Lower leg skin (tissue), 4 donors: Measurements from ENCODE around the gene SCN1A. TPM values are rescaled to one million over a fixed set of nuclear protein-coding genes. Genes with fewer than 3 reads are reported as not detected.

ENCODE experiments used
- DNase-seq, 2 donors: peaks; one replicate each; pipeline ENCODE4 v3.0.0-alpha.2; 2019; ENCODE audit warnings: low spot score in 2 of 2
- H3K4me3 ChIP-seq: fragments of 200-600 bp; sonication (generic); 2 replicates; pipeline ENCODE4 v1.5.1; 2017; ENCODE audit warnings: mild to moderate bottlenecking, low read depth; ENCODE audit not compliant: poor library complexity, severe bottlenecking
- CTCF ChIP-seq, 3 donors: fragments of 450-650 bp; IDR thresholded peaks; one replicate each; pipeline ENCODE4 v1.5.1; 2016; ENCODE audit warnings: antibody characterized with exemption in 3 of 3, mild to moderate bottlenecking in 3 of 3, moderate library complexity in 2 of 3
- POLR2A ChIP-seq, 2 donors: fragments of 450-650 bp; IDR thresholded peaks; one replicate each; pipeline ENCODE4 v1.6.1; 2016 to 2017; ENCODE audit warnings: antibody characterized with exemption in 2 of 2, mild to moderate bottlenecking in 1 of 2, moderate library complexity in 1 of 2
- WGBS, 2 donors: methylation state at CpG; one replicate each; pipeline ENCODE4 v1.1.5; 2018; 5-methylcytosine and 5-hydroxymethylcytosine counted together
- intact Hi-C: fragments of 100-400 bp; cut with DNase I; formaldehyde crosslinking; loops from one replicate; pipeline ENCODE4 v1.15.0; 2023; ENCODE audit warnings: low total_unique reads
- total RNA-seq, 4 donors: library from RNA; depleted of rRNA; stranded (reverse); fragments of >200 nt; gene quantifications; one replicate each; pipeline ENCODE4 v1.1.0, GENCODE V29; 2016

SCN1A gene
- total RNA-seq, 4 donors from 2014 or later, result 0.04 TPM; not detected in 3

- H3K4me3 ChIP-seq, result no peak overlapping the region
- TF ChIP-seq POLR2A (IDR thresholded peaks at IDR 0.05), result no peak
- TF ChIP-seq CTCF (IDR thresholded peaks at IDR 0.05), result no peak
- intact Hi-C loops, result no loop called here
- WGBS, 2 donors, result 90% methylated on average over 2 of the region's 2 CpGs
- no peak for DNase-seq
Observed at GRCh38 chr2:166090346-166090745, 37.5 kb downstream of the SCN1A start.

DNA sequence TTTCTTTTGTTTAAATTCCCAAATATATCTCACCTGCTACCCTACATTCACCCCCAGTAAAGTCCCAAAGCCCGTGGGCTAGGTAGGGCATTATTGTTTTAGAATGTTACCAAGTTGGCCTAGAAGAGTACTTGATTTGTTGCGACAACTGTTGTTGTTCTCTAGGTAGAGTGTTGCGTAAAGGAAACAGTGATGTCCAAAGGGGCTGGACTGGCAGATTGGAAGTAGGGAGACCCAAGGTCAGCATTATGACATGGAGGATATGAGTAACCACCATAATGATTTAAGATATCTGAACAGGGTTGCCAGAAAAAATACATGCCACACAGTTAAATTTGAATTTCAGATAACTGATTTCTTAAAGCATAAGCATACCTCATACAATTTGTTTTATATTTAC is 39.2 kb downstream of the SCN1A start:
- H3K4me3 ChIP-seq, result no peak overlapping the region
- 87 to 88% methylated on average over 3 of the region's 3 CpGs for WGBS, 2 donors
- TF ChIP-seq CTCF (IDR thresholded peaks at IDR 0.05), result no peak
- intact Hi-C loops, result no loop called here
- DNase-seq, result no peak

DNA sequence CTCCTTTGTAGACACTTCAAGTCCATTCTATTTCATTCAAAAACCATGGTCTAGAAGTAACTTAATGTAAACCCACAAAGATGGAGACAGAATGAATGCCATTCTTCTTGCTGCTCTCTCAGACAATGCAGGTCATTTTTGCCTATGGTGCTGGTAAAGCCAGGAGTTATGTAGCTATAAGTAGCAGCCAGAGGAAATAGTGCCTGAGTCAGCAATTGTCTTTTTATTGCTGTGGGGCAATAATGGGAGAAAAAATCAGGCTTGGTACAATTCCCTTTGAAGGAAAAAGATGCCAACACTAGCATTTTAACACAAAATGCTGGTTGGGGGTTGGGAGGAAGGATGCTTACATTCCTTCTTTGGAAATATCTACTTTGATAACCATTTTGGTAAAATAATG is 43.5 kb downstream of the SCN1A start:
- no peak for TF ChIP-seq POLR2A (IDR thresholded peaks at IDR 0.05)
- no peak for TF ChIP-seq CTCF (IDR thresholded peaks at IDR 0.05)
- intact Hi-C loops, result no loop called here

DNA sequence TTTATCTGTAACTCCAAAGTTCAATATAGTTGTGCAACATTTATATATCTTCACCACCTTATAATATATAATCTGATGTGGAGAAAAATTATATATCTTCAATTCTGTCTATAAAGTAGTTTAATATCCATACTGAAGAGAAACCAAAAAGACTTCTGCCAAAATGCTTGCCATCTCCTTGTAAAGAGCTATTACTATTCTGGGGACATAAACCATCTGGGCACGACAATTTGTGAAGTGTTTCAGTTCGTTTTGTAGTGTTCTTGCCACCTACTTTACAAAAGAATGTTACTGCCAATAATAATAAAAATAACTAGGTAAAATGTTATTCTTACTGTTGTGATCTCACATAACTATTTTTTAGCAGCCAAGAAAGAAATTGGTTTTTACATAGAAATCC is 45.1 kb downstream of the SCN1A start:
- DNase-seq, result no peak
- H3K4me3 ChIP-seq, result no peak overlapping the region
- TF ChIP-seq POLR2A (IDR thresholded peaks at IDR 0.05) (no peak), CTCF (IDR thresholded peaks at IDR 0.05) (no peak)
- 48 to 51% methylated on average over 2 of the region's 2 CpGs for WGBS, 2 donors
- intact Hi-C loops, result no loop called here

More for the DNA sequence above, 43.5 kb downstream of the SCN1A start:
- DNase-seq, result no peak
- H3K4me3 ChIP-seq, result no peak overlapping the region

- TF ChIP-seq CTCF (IDR thresholded peaks at IDR 0.05) (no peak), POLR2A (IDR thresholded peaks at IDR 0.05) (no peak)
- intact Hi-C loops, result no loop called here
- H3K4me3 ChIP-seq, result no peak overlapping the region
- DNase-seq, result no peak
Observed at GRCh38 chr2:166081852-166082251, 46.0 kb downstream of the SCN1A start.

DNA sequence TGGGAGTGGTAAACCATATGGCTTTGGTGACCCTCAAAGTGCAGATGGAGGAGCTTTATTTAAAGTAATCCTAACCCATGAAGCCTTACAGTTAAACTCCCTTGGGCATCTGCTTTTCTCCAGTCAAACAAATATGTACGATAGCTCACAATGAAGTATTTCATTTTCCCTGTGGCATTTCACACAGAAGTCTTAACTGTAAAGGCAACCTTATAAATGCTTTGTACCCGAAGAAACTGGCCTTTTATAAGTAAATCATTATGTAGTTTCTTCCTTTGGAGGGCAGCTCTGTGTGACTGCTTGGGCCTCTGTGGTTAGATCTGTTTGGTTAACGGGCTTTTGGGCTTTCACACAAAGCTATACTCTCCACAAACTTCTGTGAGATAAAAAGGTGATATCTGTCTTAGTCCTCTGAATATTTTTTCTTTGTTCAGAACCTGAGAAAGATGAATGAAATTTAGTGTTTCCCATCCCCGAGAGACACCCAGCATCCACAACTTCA is 46.6 kb downstream of the SCN1A start:
- no peak overlapping the region for H3K4me3 ChIP-seq
- DNase-seq, result no peak
- TF ChIP-seq CTCF (IDR thresholded peaks at IDR 0.05), result no peak
- no peak for TF ChIP-seq POLR2A (IDR thresholded peaks at IDR 0.05)
- intact Hi-C loops, result no loop called here
- 49 to 55% methylated on average over 4 of the region's 4 CpGs for WGBS, 2 donors
